Kidney (tissue), 14 donors: Measurements from ENCODE around the gene TNFAIP3. TPM values are rescaled to one million over a fixed set of nuclear protein-coding genes. Genes with fewer than 3 reads are reported as not detected.

Source experiments
- DNase-seq, 5 donors: peaks; one replicate each; pipeline ENCODE4 v3.0.0-alpha.2; 2013 to 2020
- FAIRE-seq: peaks from 2 replicates; lab custom pipeline; 2012; peaks lifted over from hg19 to GRCh38; lab: Jason Lieb, UNC
- H3K27ac ChIP-seq, 2 donors: one replicate each; pipeline ENCODE4 v1.7.0; 2013; ENCODE audit warnings: low read depth in 2 of 2, low read length in 2 of 2, inconsistent platforms in 1 of 2
- H3K27me3 ChIP-seq: one replicate; pipeline ENCODE4 v1.7.1; 2013; ENCODE audit warnings: low read length, inconsistent platforms; ENCODE audit not compliant: control insufficient read depth, insufficient read depth
- H3K36me3 ChIP-seq, 3 donors: one replicate each; pipeline versions ENCODE4 v1.7.0 to v1.7.1; 2013; ENCODE audit warnings: low read length in 3 of 3, control low read depth in 1 of 3, inconsistent platforms in 1 of 3; ENCODE audit not compliant: insufficient read depth in 3 of 3, control insufficient read depth in 2 of 3
- H3K4me1 ChIP-seq, 3 donors: one replicate each; pipeline versions ENCODE4 v1.7.0 to v1.7.1; 2013; ENCODE audit warnings: low read length in 3 of 3, inconsistent platforms in 1 of 3, low read depth in 1 of 3; ENCODE audit not compliant: control insufficient read depth in 2 of 3, insufficient read depth in 2 of 3
- H3K4me3 ChIP-seq, 3 donors: one replicate each; pipeline versions ENCODE4 v1.7.0 to v1.8.1; 2013; ENCODE audit warnings: low read length in 3 of 3, control low read depth in 1 of 3, inconsistent platforms in 1 of 3
- H3K9ac ChIP-seq, 3 donors: one replicate each; pipeline versions ENCODE4 v1.7.0 to v1.7.1; 2013; ENCODE audit warnings: low read length in 3 of 3, control low read depth in 1 of 3, inconsistent platforms in 1 of 3
- H3K9me3 ChIP-seq, 3 donors: one replicate each; pipeline versions ENCODE4 v1.7.0 to v1.7.1; 2013; ENCODE audit warnings: low read length in 3 of 3, control low read depth in 1 of 3, inconsistent platforms in 1 of 3; ENCODE audit not compliant: control insufficient read depth in 2 of 3, insufficient read depth in 1 of 3
- CTCF ChIP-seq: IDR thresholded peaks from 3 replicates; pipeline ENCODE4 v1.5.1; 2012; ENCODE audit warnings: mild to moderate bottlenecking, moderate library complexity, borderline replicate concordance; ENCODE audit not compliant: insufficient read depth; ENCODE audit errors: extremely low read depth
- intact Hi-C: fragments of 100-400 bp; cut with DNase I; formaldehyde crosslinking; loops from one replicate; pipeline ENCODE4 v1.11.1; 2022
- polyA plus RNA-seq: library from polyadenylated mRNA; stranded (reverse); fragments of 350-450 nt; fragmentation: Illumina TruSeq; extraction: RNeasy Lipid Tissue Mini Kit (QIAGEN cat#74804); gene quantifications from one replicate; pipeline ENCODE4 v1.2.3, GENCODE V29; 2014; ENCODE audit warnings: low read depth, low replicate concordance; ENCODE audit not compliant: insufficient read depth
- total RNA-seq: library from RNA; stranded (reverse); fragmentation: NEBNext Ultra II Directional; extraction: Animal tissue kit (Norgen Biotek cat#: 25700); gene quantifications from one replicate; pipeline ENCODE4 v1.2.1, GENCODE V29; 2021
- donor health status: control.
- donor health status: control.
- donor health status: control.
- donor health status: control.
- donor health status: control.
- donor health status: DM: yes; HTN: yes; CAD: no.
- donor health status: Normal renal cell carcinoma (clear cell type).

Gene TNFAIP3
- total and polyA plus RNA-seq, 2 donors from 2014 or later: 2.8 to 52.6 TPM

GRCh38 chr6:137910424-137910834 is 43.4 kb downstream of the TNFAIP3 start:
- no peak for FAIRE-seq
- Histone ChIP-seq H3K36me3 (no peaks in the 10 kb centered on the region), H3K4me3 (no peak overlapping the region), H3K4me1 (no peaks in the 10 kb centered on the region), H3K27me3 (no peaks in the 10 kb centered on the region), H3K9ac (no peak overlapping the region), H3K27ac (no peak overlapping the region), H3K9me3 (peaks cover 0 to 4% (median 0%) of the 10 kb centered on the region in 3 donors)
- intact Hi-C loops: no loop called here
- TF ChIP-seq CTCF: no peak
- no peak for DNase-seq

DNA sequence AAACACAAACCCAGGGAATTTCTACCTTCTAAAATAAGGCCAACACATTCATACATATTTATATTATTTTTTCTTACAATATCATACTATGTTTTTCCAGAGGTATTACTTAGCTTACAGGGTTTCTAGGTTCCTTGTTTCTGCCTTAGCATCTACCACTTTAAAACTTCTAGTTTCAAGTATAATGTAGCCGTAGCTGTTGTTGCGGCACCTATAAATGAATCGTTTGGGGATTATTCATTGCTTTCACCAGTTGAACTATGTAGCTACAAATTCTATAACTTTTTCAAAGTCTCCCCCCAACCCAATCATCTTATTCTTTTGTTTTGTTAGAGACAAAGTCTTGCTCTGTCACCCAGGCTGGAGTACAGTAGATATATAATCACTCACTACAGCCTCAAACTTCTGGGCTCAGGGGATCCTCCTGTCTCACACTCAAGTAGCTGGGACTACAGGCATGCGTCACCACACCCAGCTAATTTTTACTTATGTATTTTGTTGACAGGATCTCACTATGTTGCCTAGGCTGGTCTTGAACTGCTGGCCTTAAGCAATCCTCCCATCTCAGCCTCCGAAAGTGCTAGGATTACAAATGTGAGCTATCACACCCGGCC is 43.9 kb downstream of the TNFAIP3 start:
- DNase-seq (no peak), FAIRE-seq (no peak)
- Histone ChIP-seq H3K9ac (no peak overlapping the region), H3K27ac (no peak overlapping the region), H3K36me3 (no peaks in the 10 kb centered on the region), H3K4me1 (no peaks in the 10 kb centered on the region), H3K4me3 (no peak overlapping the region), H3K27me3 (no peaks in the 10 kb centered on the region), H3K9me3 (peaks cover 0 to 4% (median 0%) of the 10 kb centered on the region in 3 donors)
- no peak for TF ChIP-seq CTCF
- intact Hi-C loops: no loop called here

DNA sequence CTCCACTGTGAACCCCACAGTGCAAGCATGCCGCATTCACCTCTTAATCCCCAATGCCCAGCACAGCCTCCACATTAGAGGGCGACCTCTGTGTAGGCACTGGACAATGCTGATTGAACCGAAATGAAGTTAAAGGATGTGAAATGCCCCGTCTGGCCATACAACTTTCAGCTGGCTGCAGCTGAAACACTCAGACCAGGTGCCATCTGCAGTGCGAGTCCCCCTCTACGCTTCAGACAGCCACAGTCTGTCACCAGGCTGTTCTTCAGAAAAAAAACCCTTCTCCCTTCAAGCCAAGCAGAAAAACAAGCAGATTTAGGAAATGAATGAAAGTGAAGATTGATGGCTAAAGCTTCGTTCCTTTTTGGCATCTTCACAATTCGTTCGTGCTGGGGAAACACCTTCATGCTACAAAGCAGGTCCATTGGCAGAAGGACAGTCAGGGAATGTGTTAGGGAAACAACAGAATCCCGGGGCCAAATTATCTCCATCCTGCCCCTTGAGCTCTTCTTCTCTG is 44.7 kb downstream of the TNFAIP3 start:
- intact Hi-C loops: no loop called here
- Histone ChIP-seq H3K36me3 (no peaks in the 10 kb centered on the region), H3K27me3 (no peaks in the 10 kb centered on the region), H3K4me3 (no peak overlapping the region), H3K9ac (no peak overlapping the region), H3K27ac (no peak overlapping the region), H3K4me1 (no peaks in the 10 kb centered on the region), H3K9me3 (peaks cover 0 to 4% (median 0%) of the 10 kb centered on the region in 3 donors)
- FAIRE-seq (no peak), DNase-seq (no peak)
- no peak for TF ChIP-seq CTCF
